Measurements from ENCODE around the gene FAF2.

DNA sequence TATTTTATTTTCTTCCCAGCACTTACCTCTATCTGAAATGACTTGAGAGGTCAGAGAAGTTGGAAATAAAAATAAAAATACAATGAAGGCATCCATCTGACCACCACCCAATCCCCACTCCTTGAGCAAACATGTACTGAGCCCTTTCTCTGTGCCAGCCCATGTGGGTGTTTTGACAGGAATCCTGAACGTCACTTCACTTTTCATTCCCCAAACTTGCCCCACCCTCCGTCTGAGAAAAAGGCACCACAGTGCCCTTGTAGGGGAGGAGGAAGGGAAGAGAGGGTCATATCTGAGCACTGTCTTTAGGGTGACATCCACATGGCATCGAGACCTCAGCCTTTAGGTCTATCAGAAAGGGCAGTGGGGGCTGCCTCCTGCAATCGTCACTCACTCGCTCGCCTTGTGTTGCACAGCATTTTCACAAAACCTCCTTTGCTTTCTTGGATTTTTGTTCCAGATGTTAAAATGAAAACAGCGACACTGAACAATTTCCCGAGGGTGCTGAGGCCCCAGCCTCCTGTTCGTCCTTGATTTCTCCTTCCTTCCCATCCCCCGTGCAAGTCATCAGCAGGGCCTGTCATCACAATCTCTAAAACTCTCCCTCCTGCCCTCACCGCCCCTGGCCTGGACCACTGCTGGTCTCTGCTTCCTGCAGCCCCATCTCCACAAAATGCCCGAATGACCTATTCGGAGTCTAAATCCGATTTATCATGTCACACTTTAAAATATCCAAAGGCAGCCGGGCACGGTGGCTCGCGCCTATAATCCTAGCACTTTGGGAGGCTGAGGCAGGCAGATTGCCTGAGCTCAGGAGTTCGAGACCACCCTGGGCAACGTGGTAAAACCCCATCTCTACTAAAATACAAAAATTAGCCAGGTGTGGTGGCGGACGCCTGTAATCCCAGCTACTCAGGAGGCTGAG, 46.6 kb upstream of the FAF2 start:
- TF ChIP-seq EP300 (IDR thresholded peaks at IDR 0.05) (no peak), HDAC2 (IDR thresholded peaks at IDR 0.05) (no peak), FOSL2 (IDR thresholded peaks at IDR 0.05) (no peak), FOSL2 (CRISPR knock-in tag; IDR thresholded peaks at IDR 0.05) (no peak), POLR2AphosphoS2 (conservative IDR thresholded peaks at IDR 0.05; ENCODE audit: low read length) (no peak), MAFK (IDR thresholded peaks at IDR 0.05; ENCODE audit: partially characterized antibody) (no peak), JUN (IDR thresholded peaks at IDR 0.05) (no peak), CEBPB (IDR thresholded peaks at IDR 0.05) (no peak), NPAS2 (CRISPR knock-in tag; IDR thresholded peaks at IDR 0.05; ENCODE audit: borderline replicate concordance) (no peak), CHD2 (IDR thresholded peaks at IDR 0.05; ENCODE audit: low read length, partially characterized antibody) (no peak), NR3C1 (IDR thresholded peaks at IDR 0.05) (no peak)
- TF ChIP-seq, protein P1, sequence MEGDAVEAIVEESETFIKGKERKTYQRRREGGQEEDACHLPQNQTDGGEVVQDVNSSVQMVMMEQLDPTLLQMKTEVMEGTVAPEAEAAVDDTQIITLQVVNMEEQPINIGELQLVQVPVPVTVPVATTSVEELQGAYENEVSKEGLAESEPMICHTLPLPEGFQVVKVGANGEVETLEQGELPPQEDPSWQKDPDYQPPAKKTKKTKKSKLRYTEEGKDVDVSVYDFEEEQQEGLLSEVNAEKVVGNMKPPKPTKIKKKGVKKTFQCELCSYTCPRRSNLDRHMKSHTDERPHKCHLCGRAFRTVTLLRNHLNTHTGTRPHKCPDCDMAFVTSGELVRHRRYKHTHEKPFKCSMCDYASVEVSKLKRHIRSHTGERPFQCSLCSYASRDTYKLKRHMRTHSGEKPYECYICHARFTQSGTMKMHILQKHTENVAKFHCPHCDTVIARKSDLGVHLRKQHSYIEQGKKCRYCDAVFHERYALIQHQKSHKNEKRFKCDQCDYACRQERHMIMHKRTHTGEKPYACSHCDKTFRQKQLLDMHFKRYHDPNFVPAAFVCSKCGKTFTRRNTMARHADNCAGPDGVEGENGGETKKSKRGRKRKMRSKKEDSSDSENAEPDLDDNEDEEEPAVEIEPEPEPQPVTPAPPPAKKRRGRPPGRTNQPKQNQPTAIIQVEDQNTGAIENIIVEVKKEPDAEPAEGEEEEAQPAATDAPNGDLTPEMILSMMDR (IDR thresholded peaks at IDR 0.05): no peak
- TF ChIP-seq, protein P2, sequence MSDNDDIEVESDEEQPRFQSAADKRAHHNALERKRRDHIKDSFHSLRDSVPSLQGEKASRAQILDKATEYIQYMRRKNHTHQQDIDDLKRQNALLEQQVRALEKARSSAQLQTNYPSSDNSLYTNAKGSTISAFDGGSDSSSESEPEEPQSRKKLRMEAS (IDR thresholded peaks at IDR 0.05): no peak
- TF ChIP-seq, protein P3, sequence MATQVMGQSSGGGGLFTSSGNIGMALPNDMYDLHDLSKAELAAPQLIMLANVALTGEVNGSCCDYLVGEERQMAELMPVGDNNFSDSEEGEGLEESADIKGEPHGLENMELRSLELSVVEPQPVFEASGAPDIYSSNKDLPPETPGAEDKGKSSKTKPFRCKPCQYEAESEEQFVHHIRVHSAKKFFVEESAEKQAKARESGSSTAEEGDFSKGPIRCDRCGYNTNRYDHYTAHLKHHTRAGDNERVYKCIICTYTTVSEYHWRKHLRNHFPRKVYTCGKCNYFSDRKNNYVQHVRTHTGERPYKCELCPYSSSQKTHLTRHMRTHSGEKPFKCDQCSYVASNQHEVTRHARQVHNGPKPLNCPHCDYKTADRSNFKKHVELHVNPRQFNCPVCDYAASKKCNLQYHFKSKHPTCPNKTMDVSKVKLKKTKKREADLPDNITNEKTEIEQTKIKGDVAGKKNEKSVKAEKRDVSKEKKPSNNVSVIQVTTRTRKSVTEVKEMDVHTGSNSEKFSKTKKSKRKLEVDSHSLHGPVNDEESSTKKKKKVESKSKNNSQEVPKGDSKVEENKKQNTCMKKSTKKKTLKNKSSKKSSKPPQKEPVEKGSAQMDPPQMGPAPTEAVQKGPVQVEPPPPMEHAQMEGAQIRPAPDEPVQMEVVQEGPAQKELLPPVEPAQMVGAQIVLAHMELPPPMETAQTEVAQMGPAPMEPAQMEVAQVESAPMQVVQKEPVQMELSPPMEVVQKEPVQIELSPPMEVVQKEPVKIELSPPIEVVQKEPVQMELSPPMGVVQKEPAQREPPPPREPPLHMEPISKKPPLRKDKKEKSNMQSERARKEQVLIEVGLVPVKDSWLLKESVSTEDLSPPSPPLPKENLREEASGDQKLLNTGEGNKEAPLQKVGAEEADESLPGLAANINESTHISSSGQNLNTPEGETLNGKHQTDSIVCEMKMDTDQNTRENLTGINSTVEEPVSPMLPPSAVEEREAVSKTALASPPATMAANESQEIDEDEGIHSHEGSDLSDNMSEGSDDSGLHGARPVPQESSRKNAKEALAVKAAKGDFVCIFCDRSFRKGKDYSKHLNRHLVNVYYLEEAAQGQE (IDR thresholded peaks at IDR 0.05): no peak
